Esophagus muscularis mucosa (tissue), 4 donors: ENCODE data around the gene CHMP1A. TPM values are rescaled to one million over a fixed set of nuclear protein-coding genes. Genes with fewer than 3 reads are reported as not detected.

Source experiments
- DNase-seq: peaks from one replicate; pipeline ENCODE4 v3.0.0-alpha.2; 2017; ENCODE audit errors: extremely low spot score
- H3K27ac ChIP-seq, 4 donors: fragments of 200-600 bp; sonication (generic); replicated peaks in 1 of 4; 1 replicate in 3 of 4; 2 replicates in 1 of 4; pipeline ENCODE4 v1.5.1; 2016 to 2019; ENCODE audit warnings: mild to moderate bottlenecking in 1 of 4
- H3K27me3 ChIP-seq, 4 donors: fragments of 200-600 bp; sonication (generic); one replicate each; pipeline versions ENCODE4 v1.5.1 to v1.6.0; 2016 to 2019
- H3K36me3 ChIP-seq, 4 donors: fragments of 200-600 bp; sonication (generic); one replicate each; pipeline ENCODE4 v1.5.1; 2016 to 2019
- H3K4me1 ChIP-seq, 4 donors: fragments of 200-600 bp; sonication (generic); one replicate each; pipeline ENCODE4 v1.5.1; 2016 to 2019
- H3K4me3 ChIP-seq, 4 donors: fragments of 200-600 bp; sonication (generic); 1 replicate in 2 of 4; 2 replicates in 2 of 4; pipeline ENCODE4 v1.5.1; 2016 to 2019; ENCODE audit warnings: mild to moderate bottlenecking in 4 of 4, moderate library complexity in 1 of 4
- H3K9me3 ChIP-seq, 4 donors: fragments of 200-600 bp; sonication (generic); 1 replicate in 3 of 4; 2 replicates in 1 of 4; pipeline ENCODE4 v1.5.1; 2016 to 2019
- EP300 ChIP-seq: sonication (generic); formaldehyde crosslinking; IDR thresholded peaks from one replicate; pipeline ENCODE4 v1.6.1; 2017; ENCODE audit warnings: antibody characterized with exemption
- POLR2A ChIP-seq: fragments of 450-650 bp; IDR thresholded peaks from one replicate; pipeline ENCODE4 v1.6.1; 2017; ENCODE audit warnings: antibody characterized with exemption, moderate library complexity, mild to moderate bottlenecking, low read depth
- POLR2AphosphoS5 ChIP-seq, 2 donors: sonication (generic); formaldehyde crosslinking; IDR thresholded peaks; one replicate each; pipeline ENCODE4 v1.6.1; 2017; ENCODE audit warnings: antibody characterized with exemption in 2 of 2
- whole genome bisulfite sequencing: methylation state at CpG from one replicate; pipeline ENCODE4 v1.1.5; 2018; 5-methylcytosine and 5-hydroxymethylcytosine counted together
- intact Hi-C: fragments of 100-400 bp; cut with DNase I; formaldehyde crosslinking; loops from one replicate; pipeline ENCODE4 v1.15.1; 2023
- total RNA-seq, 4 donors: library from RNA; depleted of rRNA; stranded (reverse); fragments of >200 nt; gene quantifications; one replicate each; pipeline versions ENCODE4 v1.1.0 to v1.2.1, GENCODE V29; 2016
- TF ChIP-seq, protein P1 (sequence below), 3 experiments: fragments of 200-600 bp in 2 of 3; fragments of 450-650 bp in 1 of 3; sonication (generic) in 2 of 3; IDR thresholded peaks; one replicate each; pipeline ENCODE4 v1.5.1; 2017 to 2019; ENCODE audit warnings: antibody characterized with exemption in 3 of 3, mild to moderate bottlenecking in 2 of 3, moderate library complexity in 1 of 3

CHMP1A gene
- total RNA-seq, 4 donors from 2014 or later: 71.8 to 117 (median 87.8) TPM

DNA sequence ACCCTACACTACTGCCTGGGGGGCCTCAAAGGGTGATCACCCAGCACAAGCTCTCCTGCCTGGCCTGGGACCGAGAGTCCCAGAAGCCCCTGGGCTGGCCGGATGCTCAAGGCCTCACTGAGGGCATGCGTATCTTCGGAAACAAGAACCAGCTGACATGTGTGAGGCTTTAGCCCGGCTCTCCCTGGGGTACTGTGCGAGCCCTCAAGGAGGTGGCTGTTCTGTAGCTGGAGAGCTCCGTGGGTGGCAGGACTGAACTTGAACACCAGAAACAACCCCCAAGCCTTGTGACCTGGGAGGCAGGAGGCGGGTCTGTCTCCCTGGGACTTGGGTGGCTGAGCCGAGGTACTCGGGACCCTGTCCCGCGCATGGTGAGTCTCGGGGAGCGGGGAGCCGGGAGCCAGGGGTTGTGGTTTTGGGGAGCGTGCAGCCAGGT is 37.1 kb downstream of the CHMP1A start:
- TF ChIP-seq EP300 (no peak), POLR2AphosphoS5 (IDR thresholded peaks at IDR 0.05) (no peak), POLR2A (no peak)
- TF ChIP-seq, protein P1, sequence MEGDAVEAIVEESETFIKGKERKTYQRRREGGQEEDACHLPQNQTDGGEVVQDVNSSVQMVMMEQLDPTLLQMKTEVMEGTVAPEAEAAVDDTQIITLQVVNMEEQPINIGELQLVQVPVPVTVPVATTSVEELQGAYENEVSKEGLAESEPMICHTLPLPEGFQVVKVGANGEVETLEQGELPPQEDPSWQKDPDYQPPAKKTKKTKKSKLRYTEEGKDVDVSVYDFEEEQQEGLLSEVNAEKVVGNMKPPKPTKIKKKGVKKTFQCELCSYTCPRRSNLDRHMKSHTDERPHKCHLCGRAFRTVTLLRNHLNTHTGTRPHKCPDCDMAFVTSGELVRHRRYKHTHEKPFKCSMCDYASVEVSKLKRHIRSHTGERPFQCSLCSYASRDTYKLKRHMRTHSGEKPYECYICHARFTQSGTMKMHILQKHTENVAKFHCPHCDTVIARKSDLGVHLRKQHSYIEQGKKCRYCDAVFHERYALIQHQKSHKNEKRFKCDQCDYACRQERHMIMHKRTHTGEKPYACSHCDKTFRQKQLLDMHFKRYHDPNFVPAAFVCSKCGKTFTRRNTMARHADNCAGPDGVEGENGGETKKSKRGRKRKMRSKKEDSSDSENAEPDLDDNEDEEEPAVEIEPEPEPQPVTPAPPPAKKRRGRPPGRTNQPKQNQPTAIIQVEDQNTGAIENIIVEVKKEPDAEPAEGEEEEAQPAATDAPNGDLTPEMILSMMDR (IDR thresholded peaks at IDR 0.05): no peak

DNA sequence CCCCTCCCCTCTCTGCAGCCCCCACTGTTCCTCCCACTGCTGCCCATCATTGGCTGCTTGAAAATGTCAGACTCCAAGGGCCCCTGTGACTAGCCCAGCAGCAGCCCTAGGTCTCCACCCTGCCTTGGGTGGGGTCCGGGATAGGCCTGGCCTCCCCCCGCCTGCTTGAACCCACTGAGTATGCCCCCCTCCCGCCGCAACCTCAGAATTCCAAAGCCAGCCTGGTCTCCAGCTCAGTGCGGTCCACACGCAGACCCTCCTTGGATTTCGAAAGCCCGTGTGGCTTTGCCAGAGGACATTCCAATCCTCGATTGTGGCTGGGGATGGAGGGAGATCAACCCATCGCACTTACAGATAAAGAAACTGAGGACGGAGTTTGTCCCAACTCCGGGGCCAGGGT is 37.7 kb downstream of the CHMP1A start:
- no peak overlapping the region for H3K4me3 ChIP-seq
- peaks cover 0 to 82% (median 11%) of the 10 kb centered on the region in 4 donors for H3K27me3 ChIP-seq
- DNase-seq: no peak
- peaks cover 0 to 7% (median 2%) of the 10 kb centered on the region in 4 donors for H3K4me1 ChIP-seq
- WGBS: 54% methylated on average over 10 of the region's 12 CpGs
- no peaks in the 10 kb centered on the region for H3K9me3 ChIP-seq
- TF ChIP-seq EP300 (no peak), POLR2A (no peak), POLR2AphosphoS5 (IDR thresholded peaks at IDR 0.05) (no peak)
- TF ChIP-seq, protein P1 (IDR thresholded peaks at IDR 0.05): no peak
- intact Hi-C loops: no loop called here
- H3K27ac ChIP-seq: no peak overlapping the region
- H3K36me3 ChIP-seq: no peaks in the 10 kb centered on the region

More for the DNA sequence above, 37.1 kb downstream of the CHMP1A start:
- Histone ChIP-seq H3K36me3 (no peaks in the 10 kb centered on the region), H3K27me3 (peaks cover 0 to 76% (median 6%) of the 10 kb centered on the region in 4 donors), H3K9me3 (no peaks in the 10 kb centered on the region), H3K27ac (no peak overlapping the region), H3K4me1 (peaks cover 0 to 4% (median 2%) of the 10 kb centered on the region in 4 donors), H3K4me3 (no peak overlapping the region)
- DNase-seq: no peak
- intact Hi-C loops: no loop called here
- 80% methylated on average over 9 of the region's 16 CpGs for WGBS

DNA sequence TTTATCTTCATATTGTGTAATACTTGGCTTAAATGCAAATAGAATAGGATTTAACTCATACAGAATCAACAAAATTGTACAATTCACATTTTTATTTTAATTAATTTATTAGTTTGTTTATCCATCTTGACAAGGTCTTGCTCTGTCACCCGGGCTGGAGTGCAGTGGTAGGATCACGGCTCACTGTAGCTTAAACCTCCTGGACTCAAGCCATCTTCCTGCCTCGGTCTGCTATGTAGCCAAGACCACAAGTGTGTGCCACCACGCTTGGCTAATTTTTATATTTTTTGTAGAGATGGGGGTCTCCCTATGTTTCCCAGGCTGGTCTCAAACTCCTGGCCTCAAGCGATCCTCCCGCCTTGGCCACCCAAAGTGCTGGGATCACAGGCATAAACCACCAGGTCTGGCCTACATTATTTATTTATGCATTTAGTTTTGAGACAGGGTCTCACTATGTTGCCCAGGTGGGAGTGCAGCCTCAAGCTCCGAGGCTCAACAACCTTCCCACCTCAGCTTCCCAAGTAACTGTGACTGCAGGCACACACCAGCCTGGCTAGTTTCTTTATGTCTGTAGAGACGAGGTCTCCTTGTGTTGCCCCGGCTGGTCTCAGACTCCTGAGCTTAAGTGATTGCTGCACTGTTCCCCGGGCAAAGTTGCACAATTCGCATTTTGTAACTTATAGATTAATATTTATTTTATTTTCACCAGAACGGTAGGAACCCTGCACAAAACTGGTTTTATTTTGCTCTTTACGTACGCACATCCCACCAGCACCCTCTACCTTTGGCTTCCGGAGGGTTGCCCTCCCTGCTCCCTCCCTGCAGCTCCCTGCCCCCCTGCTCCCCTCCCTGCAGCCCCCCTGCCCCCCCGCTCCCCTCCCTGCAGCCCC is 39.2 kb downstream of the CHMP1A start:
- intact Hi-C loops: no loop called here
- WGBS: 45% methylated on average over 15 of the region's 16 CpGs
- Histone ChIP-seq H3K4me1 (peaks cover 0 to 7% (median 0%) of the 10 kb centered on the region in 4 donors), H3K9me3 (no peaks in the 10 kb centered on the region), H3K27ac (no peak overlapping the region), H3K27me3 (peaks cover 0 to 87% (median 11%) of the 10 kb centered on the region in 4 donors), H3K4me3 (no peak overlapping the region), H3K36me3 (no peaks in the 10 kb centered on the region)
- DNase-seq: no peak
- TF ChIP-seq POLR2AphosphoS5 (IDR thresholded peaks at IDR 0.05): no peak
- TF ChIP-seq EP300: no peak
- TF ChIP-seq POLR2A: no peak
- TF ChIP-seq, protein P1 (IDR thresholded peaks at IDR 0.05): no peak

DNA sequence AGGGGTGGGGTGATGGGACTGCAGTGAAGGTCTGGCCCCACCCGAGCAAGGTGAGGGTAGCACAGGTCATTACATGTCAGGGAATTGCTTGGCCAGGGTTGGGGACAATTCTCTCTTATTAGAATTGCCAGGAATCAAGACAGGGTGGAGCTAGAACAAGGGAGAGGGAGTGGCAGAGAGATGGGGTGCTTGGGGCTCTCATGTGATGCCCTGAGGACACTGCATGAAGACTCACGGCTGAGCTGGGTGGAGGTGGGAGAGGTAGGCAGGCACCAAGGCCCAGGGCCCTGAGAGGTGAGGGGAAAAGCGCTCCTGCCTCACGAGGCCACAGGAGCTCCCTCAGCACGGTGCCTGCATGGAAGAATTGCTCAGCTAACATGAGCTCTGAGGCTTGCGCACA is 40.5 kb downstream of the CHMP1A start:
- TF ChIP-seq EP300 (no peak), POLR2AphosphoS5 (IDR thresholded peaks at IDR 0.05) (no peak), POLR2A (no peak)
- TF ChIP-seq, protein P1 (IDR thresholded peaks at IDR 0.05): no peak
- Histone ChIP-seq H3K36me3 (no peaks in the 10 kb centered on the region), H3K27me3 (peaks cover 0 to 90% (median 11%) of the 10 kb centered on the region in 4 donors), H3K9me3 (no peaks in the 10 kb centered on the region), H3K4me3 (no peak overlapping the region), H3K4me1 (peaks cover 0 to 7% (median 0%) of the 10 kb centered on the region in 4 donors), H3K27ac (no peak overlapping the region)
- no peak for DNase-seq
- WGBS: 58% methylated on average over 6 of the region's 6 CpGs
- intact Hi-C loops: no loop called here
